ENCODE results near the gene DLG2.
"Not testable (repeated sequence)": the region's sequence is repeated elsewhere in the genome, so short reads cannot be mapped to it uniquely, and the experiment has no call there.

Gene DLG2

DNA sequence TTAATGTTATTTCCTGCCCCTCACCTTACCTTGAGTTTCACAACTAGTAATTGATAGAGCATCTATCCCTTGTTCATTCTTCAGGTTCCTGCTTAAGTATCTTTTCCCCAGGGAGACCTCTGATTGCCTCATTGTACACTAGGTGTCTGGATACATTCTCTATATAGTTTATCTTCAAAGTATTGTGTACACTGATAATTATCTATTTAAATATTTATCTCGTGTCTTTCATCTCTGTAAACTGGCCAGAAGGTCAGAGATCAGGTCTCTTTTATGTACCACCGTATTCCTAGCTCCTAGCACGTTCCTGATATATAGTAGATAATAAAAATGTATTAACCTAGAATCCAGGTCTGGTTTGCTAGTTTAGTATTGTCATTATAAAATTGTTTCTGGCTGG, 7.6 kb upstream of the DLG2 start:
- DNase-seq, result no peak

DNA sequence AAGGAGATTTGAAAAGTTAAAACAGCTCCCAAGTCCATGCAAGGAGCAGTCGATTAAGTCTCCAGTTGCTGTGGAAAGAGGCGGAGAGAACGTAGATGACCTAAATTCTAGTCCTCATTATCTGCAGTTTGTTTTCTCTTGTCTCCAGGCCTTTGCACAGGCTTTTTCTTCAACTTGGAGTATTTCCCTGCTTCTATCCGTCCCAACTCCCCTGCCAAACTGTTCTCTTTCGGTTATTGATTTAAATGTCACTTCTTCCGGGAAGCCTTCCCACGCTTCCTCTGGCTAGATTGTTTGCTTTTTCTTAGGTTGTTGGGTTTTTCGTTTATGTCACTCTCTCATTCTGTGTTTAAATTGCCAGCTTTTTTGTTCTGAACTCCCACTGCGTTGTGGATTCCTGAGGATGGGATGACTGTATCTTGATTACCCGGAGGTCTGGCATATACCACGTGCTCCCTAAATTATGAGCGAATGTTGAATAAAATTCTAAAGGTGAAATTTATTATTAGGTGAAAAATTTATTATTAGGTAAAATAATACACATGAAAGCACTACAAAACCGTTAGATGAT, 1.7 kb upstream of the DLG2 start:
- no peak for DNase-seq

- peak; percentile 98 for DNase-seq
Observed at GRCh38 chr11:85627998-85628770, 1.0 kb upstream of the DLG2 start, which contains the start of gene TMEM126B. Gene TMEM126B (plus strand): TSS chr11:85628593. CDS start chr11:85628608, 15 bp downstream.

- DNase-seq, result no peak
Observed at GRCh38 chr11:85626496-85626895, 648 bp downstream of the DLG2 start.

- no peak for DNase-seq
Observed at GRCh38 chr11:85620256-85620655, 6.9 kb downstream of the DLG2 start.

DNA sequence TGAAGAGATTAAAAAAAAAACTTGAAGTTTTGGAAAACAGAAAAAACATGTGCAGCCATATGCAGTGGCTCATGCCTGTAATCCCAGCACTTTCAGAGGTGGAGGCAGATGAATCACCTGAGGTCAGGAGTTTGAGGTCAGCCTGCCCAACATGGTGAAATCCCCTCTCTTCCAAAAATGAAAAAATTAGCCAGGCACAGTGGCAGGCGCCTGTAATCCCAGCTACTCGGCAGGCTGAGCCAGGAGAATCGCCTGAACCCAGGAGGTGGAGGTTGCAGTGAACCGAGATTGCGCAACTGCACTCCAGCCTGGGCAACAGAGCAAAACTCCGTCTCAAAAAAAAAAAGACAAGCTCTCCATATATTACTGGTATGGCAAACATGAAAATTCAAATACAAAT, 7.6 kb downstream of the DLG2 start:
- DNase-seq, result no peak

DNA sequence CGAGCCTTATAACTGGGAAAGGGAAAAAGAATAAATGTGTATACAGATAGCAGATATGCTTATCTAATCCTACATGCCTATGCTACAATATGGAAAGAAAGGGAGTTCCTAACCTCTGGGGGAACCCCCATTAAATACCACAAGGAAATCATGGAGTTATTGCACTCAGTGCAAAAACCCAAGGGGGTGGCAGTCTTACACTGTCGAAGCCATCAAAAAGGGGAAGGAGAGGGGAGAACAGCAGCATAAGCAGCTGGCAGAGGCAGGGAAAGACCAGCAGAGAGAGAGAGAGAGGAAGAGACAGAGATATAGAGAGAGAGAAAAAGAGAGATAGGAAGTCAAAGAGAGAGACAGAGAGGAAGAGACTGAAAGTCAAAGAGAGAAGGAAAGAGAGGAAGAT, 15.5 kb downstream of the DLG2 start:
- DNase-seq, result not testable (repeated sequence)

DNA sequence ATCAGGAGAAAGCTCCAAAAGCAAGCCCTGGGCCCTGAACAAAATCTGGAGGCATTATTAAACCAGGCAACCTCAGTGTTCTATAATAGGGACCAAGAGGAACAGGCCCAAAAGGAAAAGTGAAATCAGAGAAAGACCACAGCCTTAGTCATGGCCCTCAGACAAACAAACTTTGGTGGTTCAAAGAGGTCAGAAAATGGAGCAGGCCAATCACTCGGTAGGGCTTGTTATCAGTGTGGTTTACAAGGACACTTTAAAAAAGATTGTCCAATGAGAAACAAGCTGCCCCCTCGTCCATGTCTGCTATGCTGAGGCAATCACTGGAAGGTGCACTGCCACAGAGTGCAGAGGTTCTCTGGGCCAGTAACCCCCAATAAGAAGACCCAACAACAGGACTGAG, 17.9 kb downstream of the DLG2 start:
- not testable (repeated sequence) for DNase-seq

DNA sequence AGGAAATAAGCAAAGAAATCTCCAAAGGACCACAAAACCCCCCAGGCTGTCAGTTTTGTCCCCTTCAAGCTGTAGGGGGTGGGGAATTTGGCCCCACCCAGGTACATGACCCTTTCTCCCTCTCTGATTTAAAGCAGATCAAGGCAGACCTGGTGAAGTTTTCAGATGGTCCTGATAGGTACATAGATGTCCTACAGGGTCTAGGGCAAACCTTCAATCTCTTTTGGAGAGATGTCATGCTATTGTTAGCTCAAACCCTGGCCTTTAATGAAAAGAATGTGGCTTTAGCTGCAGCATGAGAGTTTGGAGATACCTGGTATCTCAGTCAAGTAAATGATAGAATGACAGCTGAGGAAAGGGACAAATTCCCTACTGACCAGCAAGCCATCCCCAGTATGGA, 18.5 kb downstream of the DLG2 start:
- DNase-seq, result not testable (repeated sequence)

DNA sequence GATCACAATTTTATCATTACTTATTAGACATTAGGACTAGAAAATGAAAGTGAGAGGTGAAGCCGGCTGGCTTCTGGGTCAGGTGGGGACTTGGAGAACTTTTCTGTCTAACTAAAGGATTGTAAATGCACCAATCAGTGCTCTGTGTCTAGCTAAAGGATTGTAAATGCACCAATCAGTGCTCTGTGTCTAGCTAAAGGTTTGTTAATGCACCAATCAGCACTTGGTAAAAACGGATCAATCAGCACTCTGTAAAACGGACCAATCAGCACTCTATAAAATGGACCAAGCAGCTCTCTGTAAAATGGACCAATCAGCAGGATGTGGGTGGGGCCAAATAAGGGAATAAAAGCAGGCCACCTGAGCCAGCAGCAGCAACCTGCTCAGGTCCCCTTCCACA, 20.9 kb downstream of the DLG2 start:
- DNase-seq, result not testable (repeated sequence)

GRCh38 chr11:85603220-85603619, 23.9 kb downstream of the DLG2 start:
- DNase-seq, result no peak

DNA sequence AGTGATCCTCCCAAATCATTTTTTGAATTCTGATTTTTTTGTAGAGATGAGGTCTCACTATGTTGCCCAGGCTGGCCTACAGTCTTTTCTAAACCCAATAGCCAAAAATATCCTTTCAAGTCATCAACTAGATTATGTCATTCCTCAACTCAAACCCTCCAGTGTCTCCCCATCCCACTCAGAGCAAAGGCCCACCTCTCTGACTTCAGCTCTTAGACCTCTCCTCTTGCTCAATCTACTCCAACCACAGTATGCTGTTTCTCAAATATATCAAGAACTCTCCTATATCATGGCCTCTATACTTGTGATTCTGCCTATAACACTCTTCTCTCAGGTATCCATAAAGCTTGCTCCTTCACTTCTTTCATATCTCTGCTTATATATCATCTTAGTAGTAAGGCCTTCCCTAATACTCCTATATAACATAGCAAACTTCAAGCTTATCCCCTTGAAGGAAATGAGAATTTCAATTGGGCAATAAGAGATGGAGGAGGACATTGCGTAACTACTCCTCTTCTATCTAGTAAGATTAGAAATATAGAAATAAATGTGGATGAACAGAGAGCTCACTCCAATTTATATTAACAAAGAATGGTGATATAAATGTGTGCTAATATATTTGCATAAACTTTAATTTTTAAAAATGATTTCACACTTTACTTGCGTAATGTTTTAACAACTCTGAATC, 24.5 kb downstream of the DLG2 start:
- DNase-seq, result no peak

DNA sequence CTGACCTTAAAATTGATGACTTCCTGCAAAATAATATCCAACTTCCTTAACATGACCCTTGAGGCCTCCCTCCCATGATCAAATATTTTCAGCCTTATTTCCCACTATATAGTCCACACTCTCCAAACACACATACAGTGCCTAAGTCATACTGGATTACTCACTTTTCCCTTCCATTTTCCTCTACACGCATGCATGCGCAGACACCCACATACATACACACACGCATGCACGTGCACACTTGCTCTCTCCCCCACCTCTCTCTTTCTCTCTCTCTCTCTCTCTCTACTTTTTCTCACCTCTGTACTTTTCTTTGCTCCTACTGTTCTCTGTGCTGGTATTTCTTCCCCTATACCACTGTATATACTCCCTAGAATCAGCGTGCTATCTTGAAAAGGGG, 28.1 kb downstream of the DLG2 start:
- no peak for DNase-seq

DNA sequence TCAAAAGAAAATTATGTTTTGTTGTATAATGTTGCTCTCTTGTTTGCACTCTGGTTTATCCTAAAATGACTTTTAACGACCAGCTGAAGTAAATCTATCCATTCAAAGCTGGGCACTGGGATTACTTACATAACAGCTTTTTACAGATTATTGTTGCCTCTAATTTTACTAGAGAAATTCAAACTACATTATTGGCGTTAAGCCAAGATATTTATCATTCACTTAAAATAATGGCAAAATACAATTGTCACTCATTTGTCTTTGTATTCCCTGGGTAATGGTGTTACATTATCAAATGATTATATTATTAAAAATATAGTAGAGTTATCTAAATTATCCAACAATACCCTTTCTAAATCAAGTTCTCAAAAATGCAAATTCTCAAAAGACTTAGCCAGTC, 30.3 kb downstream of the DLG2 start:
- no peak for DNase-seq

DNA sequence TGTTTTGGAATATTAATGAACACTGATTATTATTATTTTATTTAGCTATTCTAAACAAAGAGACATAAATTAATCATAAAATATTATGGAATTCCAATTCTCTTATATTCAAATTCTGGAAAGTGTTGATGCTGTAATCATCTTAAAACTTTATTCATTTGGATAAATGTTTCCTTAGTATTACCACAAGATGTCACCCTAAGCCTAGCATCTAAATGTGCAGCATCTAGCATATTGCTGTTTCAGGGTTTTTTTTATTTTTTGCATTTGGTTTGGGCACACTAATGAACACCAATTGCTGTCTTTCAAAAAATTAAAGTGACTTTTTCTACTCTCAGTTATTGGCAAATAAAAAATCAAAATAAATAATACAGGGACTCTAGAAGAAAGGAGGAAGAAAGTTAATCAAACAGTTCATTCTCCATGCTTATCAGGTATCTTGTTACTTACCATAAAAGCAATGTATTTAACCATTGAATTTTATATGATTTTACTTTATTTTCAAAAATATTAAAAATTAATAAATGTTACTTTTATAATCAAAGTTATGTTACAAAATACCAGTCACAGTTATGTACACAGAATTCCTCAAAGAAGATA, 31.8 kb downstream of the DLG2 start:
- DNase-seq, result peak; percentile 69

DNA sequence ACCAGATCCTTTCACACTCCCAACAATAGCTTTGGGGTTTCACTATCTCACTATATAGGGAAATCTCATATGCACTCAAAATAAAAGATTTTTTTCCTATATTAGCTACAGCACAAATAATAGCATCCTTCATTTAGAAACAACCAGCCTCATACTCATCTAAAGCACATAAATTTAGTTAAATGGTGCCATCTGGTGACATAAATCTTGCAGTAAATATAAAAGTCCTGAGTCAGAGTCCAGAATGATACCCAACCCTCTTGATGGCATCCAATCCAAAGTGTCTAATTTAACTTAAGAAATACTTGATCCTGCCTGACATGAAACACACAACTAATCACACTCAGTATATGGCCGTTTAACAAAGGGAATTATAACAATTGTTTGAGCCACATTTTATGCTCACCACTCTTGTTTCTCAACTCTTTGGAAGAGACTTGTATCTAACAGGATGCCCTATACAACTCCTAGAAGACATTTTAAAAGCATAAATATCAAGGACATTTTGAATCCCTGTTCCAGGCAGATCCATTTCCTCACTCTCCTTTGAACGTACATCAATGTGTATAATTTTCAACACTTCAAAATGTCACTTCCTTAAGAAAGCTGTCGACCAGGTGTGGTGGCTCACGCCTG, 36.2 kb downstream of the DLG2 start:
- DNase-seq, result peak; percentile 66

DNA sequence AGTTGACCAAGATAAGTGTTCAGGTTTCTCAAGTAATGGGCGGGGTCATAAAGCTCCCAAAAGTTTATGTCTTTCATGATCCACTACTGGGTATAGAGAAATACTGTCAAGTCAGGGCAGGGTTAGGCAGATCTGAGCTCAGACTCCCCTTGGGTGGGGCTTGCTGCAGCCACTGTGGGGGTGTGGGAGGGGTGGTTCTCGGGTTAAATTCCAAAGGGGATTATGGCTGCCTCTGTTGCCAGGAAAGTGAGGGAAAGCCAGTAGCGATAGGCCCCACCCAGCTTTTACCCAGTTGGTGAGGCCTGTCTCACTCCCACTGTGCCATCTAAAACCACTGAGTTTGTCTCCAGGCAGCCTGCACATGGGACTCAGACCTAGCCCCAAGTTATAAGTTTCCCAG, 37.8 kb downstream of the DLG2 start:
- DNase-seq, result no peak

DNA sequence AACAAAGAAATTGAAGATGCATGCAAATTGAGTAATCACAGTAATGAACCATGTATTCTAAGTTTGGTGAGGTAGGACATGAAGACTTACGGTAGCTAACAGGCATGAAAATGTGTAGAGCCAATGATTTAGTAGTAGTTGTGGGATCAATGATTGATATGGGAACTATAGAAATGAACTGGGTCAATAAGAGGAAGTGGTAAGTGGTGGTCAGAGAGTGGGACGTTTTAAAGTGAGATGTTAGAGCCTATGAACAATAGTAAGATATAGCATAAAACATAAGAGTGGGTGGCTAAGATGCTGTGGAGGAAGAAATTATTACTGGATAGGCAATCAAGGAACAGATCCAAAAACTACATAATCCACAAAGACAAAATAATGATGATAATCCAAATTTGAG, 45.0 kb downstream of the DLG2 start:
- DNase-seq, result no peak

- DNase-seq, result no peak
Observed at GRCh38 chr11:85575388-85575787, 51.8 kb downstream of the DLG2 start.

- no peak for DNase-seq
Observed at GRCh38 chr11:85572056-85572455, 55.1 kb downstream of the DLG2 start.

DNA sequence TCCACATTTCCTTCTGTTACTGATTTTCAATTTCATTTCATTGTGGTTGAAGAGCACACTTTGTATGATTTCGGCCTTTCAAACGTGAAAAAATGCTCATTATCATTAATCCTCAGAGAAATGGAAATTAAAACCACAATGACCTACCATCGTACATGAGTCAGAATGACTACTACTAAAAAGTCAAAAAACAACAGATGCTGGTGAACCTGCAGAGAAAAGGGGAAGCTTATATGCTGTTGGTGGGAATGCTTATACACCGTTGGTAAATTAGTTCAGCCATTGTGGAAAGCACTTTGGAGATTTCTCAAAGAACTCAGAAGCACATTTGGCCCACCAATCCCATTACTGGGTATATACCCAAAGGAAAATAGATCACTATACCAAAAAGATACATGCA, 57.6 kb downstream of the DLG2 start:
- DNase-seq, result no peak

DNA sequence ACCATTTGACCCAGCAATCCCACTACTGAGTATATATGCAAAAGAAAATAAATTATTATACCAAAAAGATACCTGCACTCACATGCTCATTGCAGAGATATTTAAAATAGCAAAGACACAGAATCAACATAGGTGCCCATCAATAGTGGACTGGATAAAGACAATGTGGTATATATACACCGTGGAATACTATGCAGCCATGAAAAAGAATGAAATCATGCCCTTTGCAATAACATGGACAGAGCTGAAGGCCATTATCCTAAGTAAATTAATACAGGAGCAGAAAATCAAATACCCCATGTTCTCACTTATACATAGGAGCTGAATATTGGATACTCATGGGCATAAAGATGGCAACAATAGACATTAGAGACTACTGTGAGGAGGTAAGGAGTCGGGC, 68.7 kb downstream of the DLG2 start:
- no peak for DNase-seq

GRCh38 chr11:85551881-85552280, 75.3 kb downstream of the DLG2 start:
- DNase-seq, result no peak
